Right lobe of liver (tissue), 6 donors: ENCODE measurements around the gene KRTAP12-2. TPM values are rescaled to one million over a fixed set of nuclear protein-coding genes. Genes with fewer than 3 reads are reported as not detected.
"Not testable (repeated sequence)": the region's sequence is repeated elsewhere in the genome, so short reads cannot be mapped to it uniquely, and the experiment has no call there.

Experiments used
- ATAC-seq, 4 donors: fragments of 200-7000 bp; cut with Tn5 transposase; one replicate each; pipeline ENCODE4 v1.9.1; 2020; ENCODE audit warnings: mild to moderate bottlenecking in 4 of 4, moderate library complexity in 4 of 4
- DNase-seq, 3 donors: peaks; one replicate each; pipeline ENCODE4 v3.0.0-alpha.2; 2020
- H3K27ac ChIP-seq, 3 donors: fragments of 200-600 bp; one replicate each; pipeline ENCODE4 v1.8.0; 2022
- H3K27me3 ChIP-seq, 2 donors: fragments of 200-600 bp; one replicate each; pipeline ENCODE4 v1.8.0; 2022
- H3K36me3 ChIP-seq, 4 donors: fragments of 200-600 bp; sonication (generic) in 1 of 4; one replicate each; pipeline versions ENCODE4 v1.5.1 to v1.8.0; 2017 to 2022; ENCODE audit warnings: control low read depth in 1 of 4
- H3K4me1 ChIP-seq, 4 donors: fragments of 200-600 bp; sonication (generic) in 1 of 4; one replicate each; pipeline versions ENCODE4 v1.5.1 to v1.8.0; 2017 to 2022; ENCODE audit warnings: control low read depth in 1 of 4
- H3K4me3 ChIP-seq, 3 donors: fragments of 200-600 bp; one replicate each; pipeline ENCODE4 v1.8.0; 2022
- H3K9me3 ChIP-seq, 4 donors: fragments of 200-600 bp; sonication (generic) in 1 of 4; one replicate each; pipeline versions ENCODE4 v1.5.1 to v1.8.0; 2017 to 2022; ENCODE audit warnings: control low read depth in 1 of 4
- POLR2A ChIP-seq: fragments of 450-650 bp; IDR thresholded peaks from one replicate; pipeline ENCODE4 v1.6.1; 2017; ENCODE audit warnings: antibody characterized with exemption, mild to moderate bottlenecking
- WGBS: methylation state at CpG from one replicate; pipeline ENCODE4 v1.1.6; 2018; ENCODE audit warnings: low coverage, low lambda C conversion rate; ENCODE audit not compliant: insufficient coverage; ENCODE audit errors: missing lambda C conversion rate; 5-methylcytosine and 5-hydroxymethylcytosine counted together
- intact Hi-C, 2 donors: fragments of 100-400 bp; cut with DNase I; formaldehyde crosslinking; loops; one replicate each; pipeline versions ENCODE4 v1.11.2 to v1.14.1; 2022
- total RNA-seq, 6 experiments: library from RNA; depleted of rRNA in 2 of 6; stranded (reverse); fragments of >200 nt in 2 of 6; fragmentation: NEBNext Ultra II Directional in 3 of 6; extraction: Animal tissue kit (Norgen Biotek cat#: 25700) in 3 of 6; gene quantifications; one replicate each; pipeline versions ENCODE4 v1.1.0 to v1.2.4, GENCODE V29; 2016 to 2023
- TF ChIP-seq, protein P1 (sequence below), 4 donors: fragments of 200-600 bp in 3 of 4; fragments of 450-650 bp in 1 of 4; IDR thresholded peaks; one replicate each; pipeline versions ENCODE4 v1.5.1 to v1.8.0; 2016 to 2022; ENCODE audit warnings: antibody characterized with exemption in 4 of 4, mild to moderate bottlenecking in 2 of 4
- donor health status: DM: no; HTN: yes; CAD: no.
- donor health status: DM: no; HTN: no; CAD: no.
- donor health status: DM: no; HTN: no; CAD: no.
- donor health status: DM: no; HTN: yes; CAD: no.
- donor health status: DM: no; HTN: yes; CAD: no.

The KRTAP12-2 gene
- total RNA-seq, 6 experiments from 2014 or later = not detected

DNA sequence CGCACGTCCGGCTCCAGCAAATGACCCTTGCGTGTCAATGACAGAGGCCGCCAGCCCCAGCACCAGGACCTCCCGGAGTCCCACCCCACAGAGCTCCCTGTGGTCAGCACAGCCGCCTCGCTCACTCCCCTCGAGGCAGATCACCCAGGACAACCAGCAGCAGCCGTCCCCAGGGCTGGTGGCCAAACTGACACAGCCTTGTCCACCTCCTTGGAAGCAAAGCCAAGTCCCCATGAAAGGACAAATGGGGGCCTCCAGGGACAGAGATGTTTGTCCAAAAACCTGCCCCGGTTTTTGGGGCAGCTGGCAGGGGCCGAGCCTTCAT is 27.4 kb downstream of the KRTAP12-2 start:
- DNase-seq (no peak), ATAC-seq (no peak)
- intact Hi-C loops = no loop called here
- Histone ChIP-seq H3K9me3 (peaks cover 0 to under 1% (median 0%) of the 10 kb centered on the region in 4 donors), H3K36me3 (no peaks in the 10 kb centered on the region), H3K27ac (no peak overlapping the region), H3K4me1 (no peaks in the 10 kb centered on the region), H3K4me3 (no peak overlapping the region), H3K27me3 (no peaks in the 10 kb centered on the region)
- 60% methylated on average over 1 of the region's 12 CpGs for WGBS
- TF ChIP-seq, protein P1, sequence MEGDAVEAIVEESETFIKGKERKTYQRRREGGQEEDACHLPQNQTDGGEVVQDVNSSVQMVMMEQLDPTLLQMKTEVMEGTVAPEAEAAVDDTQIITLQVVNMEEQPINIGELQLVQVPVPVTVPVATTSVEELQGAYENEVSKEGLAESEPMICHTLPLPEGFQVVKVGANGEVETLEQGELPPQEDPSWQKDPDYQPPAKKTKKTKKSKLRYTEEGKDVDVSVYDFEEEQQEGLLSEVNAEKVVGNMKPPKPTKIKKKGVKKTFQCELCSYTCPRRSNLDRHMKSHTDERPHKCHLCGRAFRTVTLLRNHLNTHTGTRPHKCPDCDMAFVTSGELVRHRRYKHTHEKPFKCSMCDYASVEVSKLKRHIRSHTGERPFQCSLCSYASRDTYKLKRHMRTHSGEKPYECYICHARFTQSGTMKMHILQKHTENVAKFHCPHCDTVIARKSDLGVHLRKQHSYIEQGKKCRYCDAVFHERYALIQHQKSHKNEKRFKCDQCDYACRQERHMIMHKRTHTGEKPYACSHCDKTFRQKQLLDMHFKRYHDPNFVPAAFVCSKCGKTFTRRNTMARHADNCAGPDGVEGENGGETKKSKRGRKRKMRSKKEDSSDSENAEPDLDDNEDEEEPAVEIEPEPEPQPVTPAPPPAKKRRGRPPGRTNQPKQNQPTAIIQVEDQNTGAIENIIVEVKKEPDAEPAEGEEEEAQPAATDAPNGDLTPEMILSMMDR (IDR thresholded peaks at IDR 0.05) = no peak
- no peak for TF ChIP-seq POLR2A

- H3K36me3 ChIP-seq, intact Hi-C loops, H3K27me3 ChIP-seq, H3K4me3 ChIP-seq, H3K27ac ChIP-seq, H3K4me1 ChIP-seq, H3K9me3 ChIP-seq, DNase-seq: not testable (repeated sequence)
- 65% methylated on average over 9 of the region's 21 CpGs for WGBS
- peak in 1 of 4 donors; percentile 10 for ATAC-seq
These were observed 28.0 kb downstream of the KRTAP12-2 start for GRCh38 chr21:44638506-44639330.

DNA sequence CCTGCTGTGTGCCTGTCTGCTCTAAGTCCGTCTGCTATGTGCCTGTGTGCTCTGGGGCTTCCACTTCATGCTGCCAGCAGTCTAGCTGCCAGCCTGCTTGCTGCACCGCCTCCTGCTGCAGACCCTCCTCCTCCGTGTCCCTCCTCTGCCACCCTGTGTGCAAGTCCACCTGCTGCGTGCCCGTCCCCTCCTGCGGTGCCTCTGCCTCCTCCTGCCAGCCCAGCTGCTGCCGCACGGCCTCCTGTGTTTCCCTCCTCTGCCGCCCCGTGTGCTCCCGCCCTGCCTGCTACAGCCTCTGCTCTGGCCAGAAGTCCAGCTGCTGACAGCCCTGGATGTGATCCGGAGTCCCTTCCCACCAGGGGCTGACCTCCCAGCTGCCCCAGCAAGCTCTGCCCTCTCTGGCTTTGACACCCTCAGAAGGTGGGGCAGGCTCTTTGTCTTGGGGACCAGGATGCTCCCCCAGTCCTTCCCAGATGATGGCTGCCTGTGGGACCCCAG is 28.8 kb downstream of the KRTAP12-2 start:
- intact Hi-C loops, H3K4me3 ChIP-seq, ATAC-seq, DNase-seq, H3K27me3 ChIP-seq, H3K4me1 ChIP-seq, H3K36me3 ChIP-seq, H3K9me3 ChIP-seq, H3K27ac ChIP-seq: not testable (repeated sequence)
- WGBS = 33% methylated on average over 9 of the region's 12 CpGs

DNA sequence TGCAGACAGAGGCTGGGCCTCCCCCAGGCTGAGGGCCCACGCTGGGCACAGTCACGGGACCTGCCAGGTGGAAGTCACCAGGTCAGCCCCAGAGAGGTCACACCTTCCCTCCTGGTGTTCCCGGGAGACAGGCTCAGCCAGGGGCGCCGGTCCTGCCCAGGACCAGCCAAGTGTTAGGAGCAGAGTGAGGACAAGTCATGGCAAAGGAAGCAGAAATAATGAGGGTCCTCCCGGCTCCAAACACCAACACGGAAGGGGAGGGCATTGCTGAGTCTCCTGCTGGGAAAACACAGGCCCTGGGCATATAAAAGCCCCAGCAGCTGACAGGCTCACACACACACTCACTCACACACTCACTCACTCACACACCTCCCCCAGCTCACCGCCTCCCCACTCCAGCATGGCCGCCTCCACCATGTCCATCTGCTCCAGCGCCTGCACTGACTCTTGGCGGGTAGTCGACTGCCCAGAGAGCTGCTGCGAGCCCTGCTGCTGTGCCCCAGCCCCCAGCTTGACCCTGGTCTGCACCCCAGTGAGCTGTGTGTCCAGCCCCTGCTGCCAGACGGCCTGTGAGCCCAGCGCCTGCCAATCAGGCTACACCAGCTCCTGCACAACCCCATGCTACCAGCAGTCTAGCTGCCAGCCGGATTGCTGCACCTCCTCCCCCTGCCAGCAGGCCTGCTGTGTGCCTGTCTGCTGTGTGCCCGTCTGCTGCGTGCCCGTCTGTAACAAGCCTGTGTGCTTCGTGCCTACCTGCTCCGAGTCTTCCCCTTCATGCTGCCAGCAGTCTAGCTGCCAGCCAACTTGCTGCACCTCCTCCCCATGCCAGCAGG is 29.5 kb downstream of the KRTAP12-2 start, which contains the start of gene KRTAP10-10:
Gene KRTAP10-10, plus strand, starts transcription at position 339 of the 833 bp plus-strand sequence. Its CDS starts 62 bp downstream, at position 401.
- H3K4me1 ChIP-seq = no peaks in the 10 kb centered on the region
- H3K27ac ChIP-seq = no peak within 1 kb of the TSS
- TF ChIP-seq, protein P1 (IDR thresholded peaks at IDR 0.05) = no peak
- no peak for TF ChIP-seq POLR2A
- H3K4me3 ChIP-seq = no peak within 1 kb of the TSS
- intact Hi-C loops = no loop called here
- H3K36me3 ChIP-seq = no peaks in the 10 kb centered on the region
- H3K27me3 ChIP-seq = no peaks in the 10 kb centered on the region
- peaks cover 0 to 4% (median 0%) of the 10 kb centered on the region in 4 donors for H3K9me3 ChIP-seq
- WGBS = 57% methylated on average over 9 of the region's 21 CpGs
- DNase-seq (no peak), ATAC-seq (peak in 1 of 4 donors; percentile 18)

GRCh38 chr21:44636209-44637017 is 30.3 kb downstream of the KRTAP12-2 start:
- Histone ChIP-seq H3K36me3 (no peaks in the 10 kb centered on the region), H3K9me3 (peaks cover 0 to 4% (median 0%) of the 10 kb centered on the region in 4 donors), H3K4me1 (no peaks in the 10 kb centered on the region), H3K4me3 (no peak overlapping the region), H3K27ac (no peak overlapping the region), H3K27me3 (no peaks in the 10 kb centered on the region)
- DNase-seq = no peak
- intact Hi-C loops = no loop called here
- ATAC-seq = peak in 1 of 4 donors; percentile 27
- 72% methylated on average over 11 of the region's 15 CpGs for WGBS
- TF ChIP-seq, protein P1 (IDR thresholded peaks at IDR 0.05) = no peak
- TF ChIP-seq POLR2A = no peak
